Loucy (cell line): ENCODE measurements around the gene IRF2BPL.

Source experiments
- EZH2phosphoT487 ChIP-seq: fragments of 200-600 bp; IDR thresholded peaks from 2 replicates; pipeline ENCODE4 v1.6.1; 2018; ENCODE audit warnings: antibody characterized with exemption, mild to moderate bottlenecking, moderate library complexity, borderline replicate concordance
- TF ChIP-seq, protein P1 (sequence below): fragments of 200-600 bp; sonication (generic); conservative IDR thresholded peaks from 2 replicates; pipeline ENCODE4 v1.5.1; 2014; ENCODE audit warnings: mild to moderate bottlenecking, antibody characterized with exemption, low read length

DNA sequence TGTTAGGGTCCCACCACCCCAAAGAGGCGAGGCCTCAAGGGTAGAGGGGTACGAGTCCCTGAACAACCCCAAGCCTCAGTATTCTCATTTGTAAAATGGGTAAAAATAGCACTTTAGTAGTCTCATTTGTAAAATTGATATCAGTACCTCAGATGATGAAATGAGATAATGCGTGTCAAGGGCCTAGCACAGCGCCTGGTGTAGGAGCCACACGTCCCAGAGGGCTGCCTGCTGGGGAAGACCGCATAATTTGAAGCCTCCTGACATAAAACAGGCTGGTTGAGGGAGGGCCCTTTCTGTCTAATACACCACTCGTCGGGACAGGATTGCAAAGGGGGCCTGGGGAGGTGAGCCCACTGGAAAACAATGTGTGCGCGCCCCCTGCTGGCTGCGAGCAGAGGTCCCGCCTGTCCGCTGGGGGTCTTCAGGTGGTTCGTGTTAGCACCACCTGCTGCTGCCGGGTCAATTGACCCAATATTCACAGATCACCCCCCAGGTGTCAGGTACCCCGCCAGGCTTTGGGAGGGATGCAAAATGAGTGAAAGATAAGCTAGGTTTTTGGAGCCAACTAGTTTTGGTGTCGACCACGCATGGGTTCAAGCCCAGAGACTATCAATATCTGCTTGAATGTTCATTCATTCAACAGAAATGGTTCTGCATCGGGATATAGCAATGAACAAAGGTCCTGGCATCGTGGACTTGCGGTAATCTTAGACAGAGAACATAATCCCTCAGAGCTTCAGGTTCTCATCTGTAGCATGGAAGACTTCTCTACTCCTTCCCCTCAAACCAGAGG, 24.7 kb upstream of the IRF2BPL start:
- TF ChIP-seq, protein P1, sequence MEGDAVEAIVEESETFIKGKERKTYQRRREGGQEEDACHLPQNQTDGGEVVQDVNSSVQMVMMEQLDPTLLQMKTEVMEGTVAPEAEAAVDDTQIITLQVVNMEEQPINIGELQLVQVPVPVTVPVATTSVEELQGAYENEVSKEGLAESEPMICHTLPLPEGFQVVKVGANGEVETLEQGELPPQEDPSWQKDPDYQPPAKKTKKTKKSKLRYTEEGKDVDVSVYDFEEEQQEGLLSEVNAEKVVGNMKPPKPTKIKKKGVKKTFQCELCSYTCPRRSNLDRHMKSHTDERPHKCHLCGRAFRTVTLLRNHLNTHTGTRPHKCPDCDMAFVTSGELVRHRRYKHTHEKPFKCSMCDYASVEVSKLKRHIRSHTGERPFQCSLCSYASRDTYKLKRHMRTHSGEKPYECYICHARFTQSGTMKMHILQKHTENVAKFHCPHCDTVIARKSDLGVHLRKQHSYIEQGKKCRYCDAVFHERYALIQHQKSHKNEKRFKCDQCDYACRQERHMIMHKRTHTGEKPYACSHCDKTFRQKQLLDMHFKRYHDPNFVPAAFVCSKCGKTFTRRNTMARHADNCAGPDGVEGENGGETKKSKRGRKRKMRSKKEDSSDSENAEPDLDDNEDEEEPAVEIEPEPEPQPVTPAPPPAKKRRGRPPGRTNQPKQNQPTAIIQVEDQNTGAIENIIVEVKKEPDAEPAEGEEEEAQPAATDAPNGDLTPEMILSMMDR, result peak; percentile 100
- no peak for TF ChIP-seq EZH2phosphoT487
